HepG2 (cell line): Measurements from ENCODE around the gene PLEKHB1. TPM values are rescaled to one million over a fixed set of nuclear protein-coding genes. Genes with fewer than 3 reads are reported as not detected.

Source experiments
- CBFB ChIP-seq: sonication (generic); formaldehyde crosslinking; IDR thresholded peaks from 2 replicates; pipeline ENCODE4 v1.4.0; 2020; ENCODE audit warnings: missing genetic modification reagents
- MAFG ChIP-seq: sonication (generic); formaldehyde crosslinking; IDR thresholded peaks from 2 replicates; pipeline ENCODE4 v1.5.1; 2020; ENCODE audit warnings: mild to moderate bottlenecking, missing genetic modification reagents
- MLXIP ChIP-seq: sonication (generic); formaldehyde crosslinking; IDR thresholded peaks from 2 replicates; pipeline ENCODE4 v1.9.0; 2021; ENCODE audit warnings: missing genetic modification reagents, borderline replicate concordance
- NR2C2 ChIP-seq: sonication (generic); formaldehyde crosslinking; IDR thresholded peaks from 2 replicates; pipeline ENCODE4 v1.4.0; 2020; ENCODE audit warnings: missing genetic modification reagents, mild to moderate bottlenecking, moderate library complexity, borderline replicate concordance
- POGK ChIP-seq: sonication (generic); formaldehyde crosslinking; conservative IDR thresholded peaks from 2 replicates; pipeline ENCODE4 v1.8.0; 2022; ENCODE audit warnings: mild to moderate bottlenecking, moderate library complexity, missing genetic modification reagents
- RNF219 ChIP-seq: sonication (generic); formaldehyde crosslinking; IDR thresholded peaks from 2 replicates; pipeline ENCODE4 v1.5.0; 2020; ENCODE audit warnings: mild to moderate bottlenecking, missing genetic modification reagents
- SOX13 ChIP-seq, 3 experiments: fragments of 450-650 bp in 1 of 3; sonication (generic) in 1 of 3; formaldehyde crosslinking in 1 of 3; IDR thresholded peaks in 2 of 3; conservative IDR thresholded peaks in 1 of 3; 2 replicates each; pipeline versions ENCODE4 v1.5.0 to v1.6.1; 2016 to 2020; ENCODE audit warnings: antibody characterized with exemption in 1 of 3, mild to moderate bottlenecking in 1 of 3, missing compliant biosample characterization in 1 of 3, missing genetic modification reagents in 1 of 3, moderate library complexity in 1 of 3
- SP1 ChIP-seq, 2 experiments: fragments of 450-650 bp in 1 of 2; sonication (generic) in 1 of 2; formaldehyde crosslinking in 1 of 2; IDR thresholded peaks; 2 replicates each; pipeline versions ENCODE4 v1.4.0 to v1.6.1; 2016 to 2020; ENCODE audit warnings: missing genetic modification reagents in 1 of 2
- TEF ChIP-seq: sonication (generic); formaldehyde crosslinking; IDR thresholded peaks from 2 replicates; pipeline ENCODE4 v1.5.0; 2020; ENCODE audit warnings: missing genetic modification reagents
- TFAP4 ChIP-seq: sonication (generic); IDR thresholded peaks from 2 replicates; pipeline ENCODE4 v1.6.1; 2016; ENCODE audit warnings: low read depth, borderline replicate concordance
- TIGD3 ChIP-seq: sonication (generic); formaldehyde crosslinking; IDR thresholded peaks from 2 replicates; pipeline ENCODE4 v1.5.1; 2020; ENCODE audit warnings: mild to moderate bottlenecking, missing genetic modification reagents, borderline replicate concordance
- ZFYVE20 ChIP-seq: sonication (generic); formaldehyde crosslinking; IDR thresholded peaks from 2 replicates; pipeline ENCODE4 v1.8.0; 2023; ENCODE audit warnings: low read depth, mild to moderate bottlenecking, moderate library complexity, missing genetic modification reagents, borderline replicate concordance
- ZNF331 ChIP-seq: sonication (generic); formaldehyde crosslinking; IDR thresholded peaks from 2 replicates; pipeline ENCODE4 v1.4.0; 2020; ENCODE audit warnings: missing genetic modification reagents
- ZNF383 ChIP-seq: sonication (generic); formaldehyde crosslinking; IDR thresholded peaks from 2 replicates; pipeline ENCODE4 v1.4.0; 2020; ENCODE audit warnings: missing genetic modification reagents, mild to moderate bottlenecking, borderline replicate concordance
- ZNF563 ChIP-seq: sonication (generic); formaldehyde crosslinking; IDR thresholded peaks from 2 replicates; pipeline ENCODE4 v1.8.0; 2022; ENCODE audit warnings: mild to moderate bottlenecking, moderate library complexity, missing genetic modification reagents
- polyA plus RNA-seq, 8 experiments: library from polyadenylated mRNA; depleted of rRNA in 3 of 8; stranded (reverse) in 7 of 8; unstranded in 1 of 8; fragments of >200 nt; fragmentation: Illumina TruSeq in 4 of 8; extraction: Trizol in 4 of 8; gene quantifications; 2 replicates each; pipeline versions ENCODE4 v1.2.1 to v1.2.3, GENCODE V29; 2011 to 2016; ENCODE audit warnings: low read depth in 4 of 8, missing spikeins in 1 of 8, mixed read lengths in 1 of 8; ENCODE audit not compliant: insufficient read depth in 1 of 8
- total RNA-seq, 5 experiments: library from RNA; depleted of rRNA; stranded (reverse); fragments of >200 nt; fragmentation: Illumina TruSeq; extraction: Trizol; gene quantifications; 2 replicates each; pipeline ENCODE4 v1.2.3, GENCODE V29; 2016; ENCODE audit warnings: low read depth in 1 of 5

PLEKHB1 gene
- total and polyA plus RNA-seq, 2 of the 13 experiments (the other 11 are each of a cell fraction or from before 2014, with no cell fraction given): 68.0 to 99.3 TPM

GRCh38 chr11:73652046-73652730 lies 5.8 kb downstream of the PLEKHB1 start (continued):
- TF ChIP-seq RNF219 (CRISPR knock-in tag): no peak
- no peak for TF ChIP-seq TIGD3 (CRISPR knock-in tag)
- TF ChIP-seq ZNF383 (CRISPR knock-in tag): no peak
- peak; percentile 88; the same call in 1 of the 2 replicates for TF ChIP-seq TFAP4
- TF ChIP-seq SOX13 (IDR thresholded peaks at IDR 0.05): 0 out of 2 replicates have a peak, but pooled peaks have one; percentile 13
- peak in 1 of 2 experiments; percentile 83; a peak in 2 of 4 replicates for TF ChIP-seq SOX13 (CRISPR knock-in tag; conservative IDR thresholded peaks at IDR 0.05 in 1 of 2, IDR thresholded peaks at IDR 0.05 in 1 of 2)
- TF ChIP-seq POGK: peak; percentile 75
- TF ChIP-seq ZFYVE20 (CRISPR knock-in tag): no peak
- TF ChIP-seq TEF: no peak
- TF ChIP-seq ZNF331 (CRISPR knock-in tag): peak; percentile 81; the same call in 1 of the 2 replicates
- no peak for TF ChIP-seq SP1 (IDR thresholded peaks at IDR 0.05)
- peak; percentile 47; the same call in 1 of the 2 replicates for TF ChIP-seq SP1 (CRISPR knock-in tag; IDR thresholded peaks at IDR 0.05)
- no peak for TF ChIP-seq MAFG (CRISPR knock-in tag)
- peak; percentile 70; the same call in 1 of the 2 replicates for TF ChIP-seq NR2C2 (CRISPR knock-in tag)
- peak; percentile 53; the same call in 1 of the 2 replicates for TF ChIP-seq ZNF563 (CRISPR knock-in tag)
- TF ChIP-seq CBFB (CRISPR knock-in tag): peak; percentile 45; the same call in 1 of the 2 replicates
- no peak for TF ChIP-seq MLXIP (CRISPR knock-in tag)
